T-helper 17 cell (primary cell): Measurements from ENCODE around the gene PCSK9. TPM values are rescaled to one million over a fixed set of nuclear protein-coding genes. Genes with fewer than 3 reads are reported as not detected.

Source experiments
- ATAC-seq: fragments of 150-1000 bp; cut with Tn5 transposase; 2 replicates; pipeline ENCODE4 v1.10.0; 2021; ENCODE audit warnings: mild to moderate bottlenecking, moderate library complexity
- DNase-seq, 3 donors: peaks; one replicate each; pipeline versions ENCODE4 v3.0.0 to v3.0.0-alpha.2; 2020 to 2021
- H3K9me3 ChIP-seq: one replicate; pipeline ENCODE4 v1.7.0; 2013; ENCODE audit warnings: low read length, mild to moderate bottlenecking; ENCODE audit not compliant: control insufficient read depth, poor library complexity, severe bottlenecking
- H3K27ac Mint-ChIP-seq: one replicate; pipeline ENCODE4 v1.8.0; 2022; ENCODE audit warnings: mild to moderate bottlenecking, moderate library complexity, mixed read lengths
- H3K27me3 Mint-ChIP-seq: one replicate; pipeline ENCODE4 v1.8.0; 2022; ENCODE audit warnings: mixed read lengths
- H3K36me3 Mint-ChIP-seq: one replicate; pipeline ENCODE4 v1.8.0; 2022; ENCODE audit warnings: low read depth, mixed read lengths
- H3K4me1 Mint-ChIP-seq: one replicate; pipeline ENCODE4 v1.8.0; 2022; ENCODE audit warnings: mild to moderate bottlenecking, mixed read lengths
- H3K4me3 Mint-ChIP-seq: one replicate; pipeline ENCODE4 v1.8.0; 2022; ENCODE audit warnings: mild to moderate bottlenecking, moderate library complexity, mixed read lengths
- total RNA-seq, 4 donors: library from RNA in 2 of 4; stranded (reverse) in 2 of 4; gene quantifications; one replicate each; pipeline ENCODE4 v1.2.3 and lab custom pipeline; 2022 to 2026

Gene PCSK9
- total RNA-seq, 2 donors from 2014 or later = not detected

GRCh38 chr1:54998677-54999076 is 40.7 kb upstream of the PCSK9 start, which contains the start of gene BSND:
TSS of gene BSND (plus strand) at chr1:54998933. CDS start at chr1:54999187, 254 bp downstream.
- H3K9me3 ChIP-seq = no peaks in the 10 kb centered on the region
- no peak within 1 kb of the TSS for H3K4me3 Mint-ChIP-seq
- H3K36me3 Mint-ChIP-seq = no peaks in the 10 kb centered on the region
- H3K27ac Mint-ChIP-seq = no peak within 1 kb of the TSS
- H3K27me3 Mint-ChIP-seq = peaks cover 7% of the 10 kb centered on the region
- H3K4me1 Mint-ChIP-seq = peaks cover 20% of the 10 kb centered on the region
- DNase-seq (no peak), ATAC-seq (no peak)

DNA sequence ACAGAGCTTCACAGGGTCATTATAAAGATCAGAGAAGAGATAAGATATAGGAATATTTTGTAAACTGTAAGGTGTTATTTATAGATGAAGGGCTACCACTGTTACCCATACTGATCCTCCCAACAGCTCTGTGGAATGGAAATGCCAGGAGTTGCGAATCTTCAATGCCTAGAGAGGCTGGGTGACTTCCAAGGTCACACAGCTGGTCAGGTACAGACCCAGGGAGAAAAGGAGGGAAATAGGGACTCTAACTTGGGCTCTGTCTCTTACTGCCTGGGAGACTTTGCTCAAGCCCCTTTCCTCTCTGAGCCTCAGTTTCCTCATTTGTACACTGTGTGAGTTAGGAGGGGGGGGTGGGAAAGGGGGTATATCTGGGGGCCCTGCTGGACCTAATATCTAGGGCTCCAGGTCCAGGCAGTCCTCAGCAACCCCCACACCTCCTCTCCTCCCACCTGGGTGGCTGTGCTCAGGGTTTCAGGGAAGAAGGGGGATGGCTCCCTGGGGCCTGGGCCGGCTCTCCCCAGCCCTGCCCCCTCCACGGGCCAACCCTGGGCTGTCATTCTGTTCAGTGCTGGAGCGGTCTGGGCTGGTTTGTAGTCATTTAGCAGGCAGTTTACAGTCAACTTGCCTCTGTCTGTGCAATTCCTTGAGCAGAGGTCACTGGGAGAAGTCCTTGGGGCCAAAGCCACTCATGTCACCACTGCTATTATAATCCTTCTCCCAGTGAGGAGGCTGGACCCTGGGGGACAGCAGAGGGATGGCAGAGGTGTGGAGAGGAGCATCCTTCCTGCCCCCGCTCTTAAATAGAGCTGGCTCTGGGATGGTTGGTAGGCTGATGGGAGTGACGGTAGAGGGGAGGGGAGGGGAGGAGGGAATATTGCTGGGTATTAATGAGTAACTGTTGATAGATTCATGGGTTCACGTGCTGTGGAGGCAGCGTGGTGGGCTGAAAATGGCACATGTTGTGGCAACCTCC is 39.0 kb upstream of the PCSK9 start:
- H3K36me3 Mint-ChIP-seq = no peaks in the 10 kb centered on the region
- ATAC-seq (no peak), DNase-seq (no peak)
- peaks cover 7% of the 10 kb centered on the region for H3K27me3 Mint-ChIP-seq
- no peak overlapping the region for H3K27ac Mint-ChIP-seq
- H3K4me1 Mint-ChIP-seq = peaks cover 12% of the 10 kb centered on the region
- no peak overlapping the region for H3K4me3 Mint-ChIP-seq
- H3K9me3 ChIP-seq = no peaks in the 10 kb centered on the region

- no peak overlapping the region for H3K27ac Mint-ChIP-seq
- ATAC-seq (no peak), DNase-seq (no peak)
- H3K9me3 ChIP-seq = no peaks in the 10 kb centered on the region
- H3K4me1 Mint-ChIP-seq = peaks cover 3% of the 10 kb centered on the region
- no peak overlapping the region for H3K4me3 Mint-ChIP-seq
- H3K36me3 Mint-ChIP-seq = no peaks in the 10 kb centered on the region
- peaks cover 7% of the 10 kb centered on the region for H3K27me3 Mint-ChIP-seq
These were observed 38.0 kb upstream of the PCSK9 start for GRCh38 chr1:55001311-55001710.

- H3K4me1 Mint-ChIP-seq = no peaks in the 10 kb centered on the region
- no peak overlapping the region for H3K27ac Mint-ChIP-seq
- no peak for DNase-seq
- ATAC-seq = no peak
- no peak overlapping the region for H3K4me3 Mint-ChIP-seq
- H3K36me3 Mint-ChIP-seq = no peaks in the 10 kb centered on the region
- H3K27me3 Mint-ChIP-seq = peaks cover 1% of the 10 kb centered on the region
- no peaks in the 10 kb centered on the region for H3K9me3 ChIP-seq
These were observed 36.7 kb upstream of the PCSK9 start for GRCh38 chr1:55002686-55003085.

DNA sequence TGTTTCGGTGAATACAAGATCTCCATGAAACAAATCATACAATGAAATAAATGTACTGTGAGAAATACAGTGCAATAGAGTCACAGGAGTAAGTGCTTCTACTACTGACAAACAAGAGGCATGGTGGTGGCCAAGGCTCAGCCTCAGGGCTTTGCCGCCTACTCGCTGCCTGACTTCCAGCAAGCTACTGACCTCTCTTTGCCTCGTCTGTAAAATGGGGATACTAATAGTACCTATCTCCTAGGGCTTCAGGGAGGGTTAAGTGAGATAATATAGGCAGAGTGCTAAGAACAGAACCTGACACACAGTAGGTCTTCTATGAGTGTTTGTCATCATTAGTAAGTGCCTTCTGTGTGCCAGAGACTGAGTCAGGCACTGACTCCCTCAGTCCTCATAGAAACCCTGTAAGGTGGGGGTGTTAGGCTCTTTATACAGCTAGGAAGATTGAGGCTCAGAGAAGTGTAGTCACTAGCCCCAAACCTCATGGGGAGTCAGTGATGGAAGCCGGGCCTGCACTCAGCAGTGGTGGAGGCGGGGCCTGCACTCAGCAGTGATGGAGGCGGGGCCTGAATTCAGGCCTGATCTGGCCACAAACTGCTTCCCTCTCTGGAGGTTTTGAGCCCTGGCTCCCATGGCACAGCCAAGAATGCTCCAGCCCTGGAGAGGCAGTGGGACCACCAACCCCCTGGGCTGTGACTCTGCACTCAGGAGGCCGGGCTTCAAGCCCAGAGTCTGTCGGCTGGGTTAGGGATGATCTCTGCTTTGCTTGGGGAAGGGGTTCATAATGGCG is 33.8 kb upstream of the PCSK9 start:
- ATAC-seq = no peak
- no peaks in the 10 kb centered on the region for H3K9me3 ChIP-seq
- Mint-ChIP-seq H3K27me3 (no peaks in the 10 kb centered on the region), H3K4me1 (no peaks in the 10 kb centered on the region), H3K36me3 (peaks cover 5% of the 10 kb centered on the region), H3K27ac (no peak overlapping the region), H3K4me3 (no peak overlapping the region)
- no peak for DNase-seq

- no peak overlapping the region for H3K4me3 Mint-ChIP-seq
- ATAC-seq (no peak), DNase-seq (no peak)
- H3K4me1 Mint-ChIP-seq = no peaks in the 10 kb centered on the region
- no peaks in the 10 kb centered on the region for H3K9me3 ChIP-seq
- H3K27me3 Mint-ChIP-seq = no peaks in the 10 kb centered on the region
- H3K27ac Mint-ChIP-seq = no peak overlapping the region
- peaks cover 5% of the 10 kb centered on the region for H3K36me3 Mint-ChIP-seq
These were observed 32.4 kb upstream of the PCSK9 start for GRCh38 chr1:55006931-55007330.

DNA sequence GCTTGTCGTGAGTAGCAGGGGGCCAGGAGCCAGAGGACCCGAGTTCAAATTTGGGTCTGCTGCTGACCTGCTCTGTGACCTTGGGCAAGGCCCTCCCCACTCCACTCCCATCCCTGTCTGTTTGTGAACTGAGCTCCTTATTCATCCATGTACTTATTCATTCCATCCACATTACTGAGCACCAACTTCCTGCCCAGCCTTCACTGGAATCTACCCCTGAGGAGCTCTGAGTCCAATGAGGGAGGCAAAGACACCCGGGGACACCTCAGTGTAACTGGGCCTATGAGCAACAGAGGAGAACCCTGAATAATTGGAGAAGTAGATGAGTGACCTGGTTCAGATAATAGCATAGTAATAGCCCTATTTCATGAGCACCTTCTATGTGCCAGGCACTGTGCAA is 31.7 kb upstream of the PCSK9 start:
- H3K27ac Mint-ChIP-seq = no peak overlapping the region
- H3K9me3 ChIP-seq = no peaks in the 10 kb centered on the region
- H3K4me1 Mint-ChIP-seq = no peaks in the 10 kb centered on the region
- ATAC-seq = no peak
- H3K4me3 Mint-ChIP-seq = no peak overlapping the region
- H3K27me3 Mint-ChIP-seq = no peaks in the 10 kb centered on the region
- DNase-seq = no peak
- H3K36me3 Mint-ChIP-seq = peaks cover 5% of the 10 kb centered on the region

GRCh38 chr1:55010194-55010886 is 29.0 kb upstream of the PCSK9 start:
- peaks cover 5% of the 10 kb centered on the region for H3K4me1 Mint-ChIP-seq
- no peak for ATAC-seq

GRCh38 chr1:55010887-55011217 is 28.5 kb upstream of the PCSK9 start:
- H3K9me3 ChIP-seq = no peaks in the 10 kb centered on the region
- Mint-ChIP-seq H3K36me3 (peaks cover 9% of the 10 kb centered on the region), H3K27me3 (peaks cover 26% of the 10 kb centered on the region), H3K4me1 (peaks cover 5% of the 10 kb centered on the region), H3K27ac (no peak overlapping the region), H3K4me3 (no peak overlapping the region)
- DNase-seq = no peak
- no peak for ATAC-seq

More at GRCh38 chr1:55010194-55010886, 29.0 kb upstream of the PCSK9 start:
- Mint-ChIP-seq H3K27me3 (peaks cover 21% of the 10 kb centered on the region), H3K4me3 (no peak overlapping the region), H3K36me3 (peaks cover 9% of the 10 kb centered on the region), H3K27ac (no peak overlapping the region)
- DNase-seq = no peak
- no peaks in the 10 kb centered on the region for H3K9me3 ChIP-seq

GRCh38 chr1:55012661-55013060 is 26.7 kb upstream of the PCSK9 start:
- Mint-ChIP-seq H3K4me1 (peaks cover 5% of the 10 kb centered on the region), H3K27ac (no peak overlapping the region), H3K4me3 (no peak overlapping the region), H3K27me3 (peaks cover 40% of the 10 kb centered on the region), H3K36me3 (peaks cover 9% of the 10 kb centered on the region)
- no peak for ATAC-seq
- no peaks in the 10 kb centered on the region for H3K9me3 ChIP-seq
- no peak for DNase-seq

GRCh38 chr1:55015123-55015522 is 24.2 kb upstream of the PCSK9 start:
- peaks cover 4% of the 10 kb centered on the region for H3K36me3 Mint-ChIP-seq
- no peak overlapping the region for H3K27ac Mint-ChIP-seq
- peaks cover 5% of the 10 kb centered on the region for H3K4me1 Mint-ChIP-seq
- DNase-seq (no peak), ATAC-seq (no peak)
- H3K9me3 ChIP-seq = no peaks in the 10 kb centered on the region
- H3K4me3 Mint-ChIP-seq = no peak overlapping the region
- H3K27me3 Mint-ChIP-seq = peaks cover 59% of the 10 kb centered on the region

- peaks cover 4% of the 10 kb centered on the region for H3K36me3 Mint-ChIP-seq
- peaks cover 64% of the 10 kb centered on the region for H3K27me3 Mint-ChIP-seq
- no peak for ATAC-seq
These were observed 23.4 kb upstream of the PCSK9 start for GRCh38 chr1:55015731-55016620.

More at GRCh38 chr1:55015731-55016620, 23.4 kb upstream of the PCSK9 start:
- peaks cover 5% of the 10 kb centered on the region for H3K4me1 Mint-ChIP-seq
- H3K9me3 ChIP-seq = no peaks in the 10 kb centered on the region
- H3K27ac Mint-ChIP-seq = no peak overlapping the region
- no peak overlapping the region for H3K4me3 Mint-ChIP-seq
- no peak for DNase-seq
